GM23338 (cell line): ENCODE results near the gene RBM12.

Experiments
- CREB1 ChIP-seq: fragments of 250-450 bp; sonication (Bioruptor Pico); IDR thresholded peaks from 2 replicates; pipeline ENCODE4 v1.5.0; 2020; ENCODE audit warnings: low read depth, mild to moderate bottlenecking, moderate library complexity
- EZH2 ChIP-seq: fragments of 200-600 bp; sonication (generic); IDR thresholded peaks from one replicate; pipeline ENCODE4 v1.8.0; 2017; ENCODE audit warnings: antibody characterized with exemption, mild to moderate bottlenecking, low read depth; ENCODE audit not compliant: unreplicated experiment
- JUNB ChIP-seq: IDR thresholded peaks from one replicate; pipeline ENCODE4 v1.6.1; 2016; ENCODE audit warnings: antibody characterized with exemption; ENCODE audit not compliant: unreplicated experiment
- NANOG ChIP-seq: IDR thresholded peaks from 2 replicates; pipeline ENCODE4 v1.6.1; 2016; ENCODE audit warnings: antibody characterized with exemption, borderline replicate concordance
- POLR2AphosphoS5 ChIP-seq: IDR thresholded peaks from 2 replicates; pipeline ENCODE4 v1.6.1; 2016; ENCODE audit warnings: antibody characterized with exemption, low read depth
- ZNF331 ChIP-seq: fragments of 250-450 bp; sonication (Bioruptor Pico); IDR thresholded peaks from 2 replicates; pipeline ENCODE4 v1.5.0; 2020; ENCODE audit warnings: low read depth, mild to moderate bottlenecking, moderate library complexity
- TF ChIP-seq, protein P1 (sequence below), 2 experiments: fragments of 200-600 bp in 1 of 2; sonication (generic) in 1 of 2; conservative IDR thresholded peaks; 2 replicates each; pipeline versions ENCODE4 v1.5.1 to v1.6.1; 2016 to 2017; ENCODE audit warnings: antibody characterized with exemption in 2 of 2, low read depth in 2 of 2, mild to moderate bottlenecking in 2 of 2, moderate library complexity in 1 of 2
- TF ChIP-seq, protein P2 (sequence below): IDR thresholded peaks from one replicate; pipeline ENCODE4 v1.6.1; 2018; ENCODE audit warnings: antibody characterized with exemption; ENCODE audit not compliant: unreplicated experiment

DNA sequence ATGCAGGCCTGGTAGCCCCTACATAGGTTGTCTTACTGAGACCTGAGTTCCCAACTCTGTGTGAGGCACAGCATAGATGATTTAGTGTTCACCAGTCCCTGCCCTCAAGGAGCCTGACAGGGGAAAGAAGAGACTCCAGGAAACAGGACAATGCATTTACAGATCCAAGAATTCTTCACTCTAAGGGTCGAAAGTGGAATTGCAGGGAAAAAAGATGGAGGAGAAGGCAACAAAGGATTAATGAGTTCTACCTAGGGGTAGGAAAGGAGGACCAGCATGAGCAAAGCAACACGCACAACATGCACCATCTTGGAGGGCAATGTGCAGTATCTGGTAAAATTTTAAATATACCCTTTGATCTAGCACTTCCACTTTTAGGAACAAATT lies 43.1 kb downstream of the RBM12 start:
- TF ChIP-seq, protein P1, sequence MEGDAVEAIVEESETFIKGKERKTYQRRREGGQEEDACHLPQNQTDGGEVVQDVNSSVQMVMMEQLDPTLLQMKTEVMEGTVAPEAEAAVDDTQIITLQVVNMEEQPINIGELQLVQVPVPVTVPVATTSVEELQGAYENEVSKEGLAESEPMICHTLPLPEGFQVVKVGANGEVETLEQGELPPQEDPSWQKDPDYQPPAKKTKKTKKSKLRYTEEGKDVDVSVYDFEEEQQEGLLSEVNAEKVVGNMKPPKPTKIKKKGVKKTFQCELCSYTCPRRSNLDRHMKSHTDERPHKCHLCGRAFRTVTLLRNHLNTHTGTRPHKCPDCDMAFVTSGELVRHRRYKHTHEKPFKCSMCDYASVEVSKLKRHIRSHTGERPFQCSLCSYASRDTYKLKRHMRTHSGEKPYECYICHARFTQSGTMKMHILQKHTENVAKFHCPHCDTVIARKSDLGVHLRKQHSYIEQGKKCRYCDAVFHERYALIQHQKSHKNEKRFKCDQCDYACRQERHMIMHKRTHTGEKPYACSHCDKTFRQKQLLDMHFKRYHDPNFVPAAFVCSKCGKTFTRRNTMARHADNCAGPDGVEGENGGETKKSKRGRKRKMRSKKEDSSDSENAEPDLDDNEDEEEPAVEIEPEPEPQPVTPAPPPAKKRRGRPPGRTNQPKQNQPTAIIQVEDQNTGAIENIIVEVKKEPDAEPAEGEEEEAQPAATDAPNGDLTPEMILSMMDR (conservative IDR thresholded peaks at IDR 0.05; ENCODE audit: low read depth in 2 of 2), result peak; percentile 19 to 33; a peak in 3 of 4 replicates
- TF ChIP-seq, protein P2, sequence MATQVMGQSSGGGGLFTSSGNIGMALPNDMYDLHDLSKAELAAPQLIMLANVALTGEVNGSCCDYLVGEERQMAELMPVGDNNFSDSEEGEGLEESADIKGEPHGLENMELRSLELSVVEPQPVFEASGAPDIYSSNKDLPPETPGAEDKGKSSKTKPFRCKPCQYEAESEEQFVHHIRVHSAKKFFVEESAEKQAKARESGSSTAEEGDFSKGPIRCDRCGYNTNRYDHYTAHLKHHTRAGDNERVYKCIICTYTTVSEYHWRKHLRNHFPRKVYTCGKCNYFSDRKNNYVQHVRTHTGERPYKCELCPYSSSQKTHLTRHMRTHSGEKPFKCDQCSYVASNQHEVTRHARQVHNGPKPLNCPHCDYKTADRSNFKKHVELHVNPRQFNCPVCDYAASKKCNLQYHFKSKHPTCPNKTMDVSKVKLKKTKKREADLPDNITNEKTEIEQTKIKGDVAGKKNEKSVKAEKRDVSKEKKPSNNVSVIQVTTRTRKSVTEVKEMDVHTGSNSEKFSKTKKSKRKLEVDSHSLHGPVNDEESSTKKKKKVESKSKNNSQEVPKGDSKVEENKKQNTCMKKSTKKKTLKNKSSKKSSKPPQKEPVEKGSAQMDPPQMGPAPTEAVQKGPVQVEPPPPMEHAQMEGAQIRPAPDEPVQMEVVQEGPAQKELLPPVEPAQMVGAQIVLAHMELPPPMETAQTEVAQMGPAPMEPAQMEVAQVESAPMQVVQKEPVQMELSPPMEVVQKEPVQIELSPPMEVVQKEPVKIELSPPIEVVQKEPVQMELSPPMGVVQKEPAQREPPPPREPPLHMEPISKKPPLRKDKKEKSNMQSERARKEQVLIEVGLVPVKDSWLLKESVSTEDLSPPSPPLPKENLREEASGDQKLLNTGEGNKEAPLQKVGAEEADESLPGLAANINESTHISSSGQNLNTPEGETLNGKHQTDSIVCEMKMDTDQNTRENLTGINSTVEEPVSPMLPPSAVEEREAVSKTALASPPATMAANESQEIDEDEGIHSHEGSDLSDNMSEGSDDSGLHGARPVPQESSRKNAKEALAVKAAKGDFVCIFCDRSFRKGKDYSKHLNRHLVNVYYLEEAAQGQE, result no peak
- TF ChIP-seq POLR2AphosphoS5 (no peak), EZH2 (no peak), JUNB (no peak), CREB1 (CRISPR knock-in tag) (no peak), NANOG (no peak), ZNF331 (no peak)
